ENCODE data around the gene FRMD1.

GRCh38 chr6:168067081-168067759, 11.8 kb downstream of the FRMD1 start:
- no peak for TF ChIP-seq POLR2A (IDR thresholded peaks at IDR 0.05)
- TF ChIP-seq CTCF (IDR thresholded peaks at IDR 0.05) = no peak
- no peak for TF ChIP-seq EP300 (IDR thresholded peaks at IDR 0.05; ENCODE audit: low read depth)

All from transverse colon (tissue), 3 donors.